HEK293 (cell line): ENCODE results near the gene RRP1B.

Experiments
- BCL11A ChIP-seq: fragments of 450-650 bp; formaldehyde crosslinking; IDR thresholded peaks from 2 replicates; pipeline ENCODE4 v1.5.1; 2016; ENCODE audit warnings: low read depth, missing biosample characterization, missing genetic modification characterization
- BCL11B ChIP-seq: fragments of 450-650 bp; formaldehyde crosslinking; IDR thresholded peaks from 2 replicates; pipeline ENCODE4 v1.5.1; 2016; ENCODE audit warnings: low read depth, missing biosample characterization, missing genetic modification characterization
- GLIS1 ChIP-seq: fragments of 450-650 bp; formaldehyde crosslinking; IDR thresholded peaks from 2 replicates; pipeline ENCODE4 v1.5.1; 2016; ENCODE audit warnings: missing biosample characterization, missing genetic modification characterization
- KLF10 ChIP-seq: fragments of 450-650 bp; IDR thresholded peaks from 2 replicates; pipeline ENCODE4 v1.5.1; 2018; ENCODE audit warnings: missing biosample characterization, mild to moderate bottlenecking, missing genetic modification characterization
- REST ChIP-seq: fragments of 450-650 bp; formaldehyde crosslinking; IDR thresholded peaks from 2 replicates; pipeline ENCODE4 v1.5.1; 2016; ENCODE audit warnings: missing biosample characterization, missing genetic modification characterization
- ZBTB10 ChIP-seq: fragments of 450-650 bp; formaldehyde crosslinking; IDR thresholded peaks from 2 replicates; pipeline ENCODE4 v1.5.1; 2016; ENCODE audit warnings: missing biosample characterization, missing genetic modification characterization
- ZNF138 ChIP-seq: fragments of 450-650 bp; formaldehyde crosslinking; IDR thresholded peaks from 2 replicates; pipeline ENCODE4 v1.5.1; 2016; ENCODE audit warnings: missing biosample characterization, missing genetic modification characterization, borderline replicate concordance
- ZNF174 ChIP-seq: fragments of 450-650 bp; formaldehyde crosslinking; IDR thresholded peaks from 2 replicates; pipeline ENCODE4 v1.5.0; 2017; ENCODE audit warnings: missing biosample characterization, mild to moderate bottlenecking, missing genetic modification characterization
- ZNF175 ChIP-seq: fragments of 450-650 bp; formaldehyde crosslinking; IDR thresholded peaks from 2 replicates; pipeline ENCODE4 v1.5.1; 2016; ENCODE audit warnings: missing biosample characterization, missing genetic modification characterization
- ZNF19 ChIP-seq: fragments of 450-650 bp; formaldehyde crosslinking; IDR thresholded peaks from 2 replicates; pipeline ENCODE4; 2016; ENCODE audit warnings: missing biosample characterization, missing genetic modification characterization, low read depth
- ZNF221 ChIP-seq: fragments of 450-650 bp; formaldehyde crosslinking; IDR thresholded peaks from 2 replicates; pipeline ENCODE4 v1.5.1; 2017; ENCODE audit warnings: missing biosample characterization, missing genetic modification characterization, borderline replicate concordance
- ZNF248 ChIP-seq: fragments of 450-650 bp; formaldehyde crosslinking; IDR thresholded peaks from 2 replicates; pipeline ENCODE4 v1.5.1; 2017; ENCODE audit warnings: missing biosample characterization, missing genetic modification characterization
- ZNF311 ChIP-seq: fragments of 450-650 bp; formaldehyde crosslinking; IDR thresholded peaks from 2 replicates; pipeline ENCODE4 v1.5.1; 2017; ENCODE audit warnings: missing biosample characterization, missing genetic modification characterization, borderline replicate concordance
- ZNF391 ChIP-seq: fragments of 450-650 bp; formaldehyde crosslinking; IDR thresholded peaks from 2 replicates; pipeline ENCODE4 v1.5.1; 2016; ENCODE audit warnings: low read depth, missing biosample characterization, missing genetic modification characterization, borderline replicate concordance
- ZNF416 ChIP-seq: fragments of 450-650 bp; formaldehyde crosslinking; IDR thresholded peaks from 2 replicates; pipeline ENCODE4 v1.5.1; 2016; ENCODE audit warnings: missing biosample characterization, missing genetic modification characterization
- ZNF488 ChIP-seq: fragments of 450-650 bp; formaldehyde crosslinking; IDR thresholded peaks from 2 replicates; pipeline ENCODE4 v1.5.1; 2016; ENCODE audit warnings: missing biosample characterization, missing genetic modification characterization
- ZNF558 ChIP-seq: fragments of 450-650 bp; formaldehyde crosslinking; IDR thresholded peaks from 2 replicates; pipeline ENCODE4 v1.5.1; 2016; ENCODE audit warnings: missing biosample characterization, missing genetic modification characterization
- ZNF571 ChIP-seq: fragments of 450-650 bp; formaldehyde crosslinking; IDR thresholded peaks from 2 replicates; pipeline ENCODE4 v1.5.0; 2017; ENCODE audit warnings: missing biosample characterization, missing genetic modification characterization
- ZNF585B ChIP-seq: fragments of 450-650 bp; formaldehyde crosslinking; IDR thresholded peaks from 2 replicates; pipeline ENCODE4 v1.5.1; 2016; ENCODE audit warnings: missing biosample characterization, missing genetic modification characterization
- ZNF677 ChIP-seq: fragments of 450-650 bp; IDR thresholded peaks from 2 replicates; pipeline ENCODE4 v1.5.0; 2018; ENCODE audit warnings: missing biosample characterization, mild to moderate bottlenecking, missing genetic modification characterization, moderate library complexity
- ZSCAN16 ChIP-seq: fragments of 450-650 bp; formaldehyde crosslinking; IDR thresholded peaks from 2 replicates; pipeline ENCODE4 v1.5.1; 2016; ENCODE audit warnings: missing biosample characterization, missing genetic modification characterization
- ZSCAN30 ChIP-seq: fragments of 450-650 bp; IDR thresholded peaks from 2 replicates; pipeline ENCODE4 v1.5.1; 2018; ENCODE audit warnings: missing biosample characterization, mild to moderate bottlenecking, missing genetic modification characterization, moderate library complexity
- TF ChIP-seq, protein P1 (sequence below): fragments of 450-650 bp; IDR thresholded peaks from 2 replicates; pipeline ENCODE4 v1.5.1; 2018; ENCODE audit warnings: missing biosample characterization, mild to moderate bottlenecking, missing genetic modification characterization
- TF ChIP-seq, protein P2 (sequence below): fragments of 450-650 bp; formaldehyde crosslinking; IDR thresholded peaks from 2 replicates; pipeline ENCODE4 v1.5.1; 2016; ENCODE audit warnings: missing biosample characterization, missing genetic modification characterization

Gene RRP1B

DNA sequence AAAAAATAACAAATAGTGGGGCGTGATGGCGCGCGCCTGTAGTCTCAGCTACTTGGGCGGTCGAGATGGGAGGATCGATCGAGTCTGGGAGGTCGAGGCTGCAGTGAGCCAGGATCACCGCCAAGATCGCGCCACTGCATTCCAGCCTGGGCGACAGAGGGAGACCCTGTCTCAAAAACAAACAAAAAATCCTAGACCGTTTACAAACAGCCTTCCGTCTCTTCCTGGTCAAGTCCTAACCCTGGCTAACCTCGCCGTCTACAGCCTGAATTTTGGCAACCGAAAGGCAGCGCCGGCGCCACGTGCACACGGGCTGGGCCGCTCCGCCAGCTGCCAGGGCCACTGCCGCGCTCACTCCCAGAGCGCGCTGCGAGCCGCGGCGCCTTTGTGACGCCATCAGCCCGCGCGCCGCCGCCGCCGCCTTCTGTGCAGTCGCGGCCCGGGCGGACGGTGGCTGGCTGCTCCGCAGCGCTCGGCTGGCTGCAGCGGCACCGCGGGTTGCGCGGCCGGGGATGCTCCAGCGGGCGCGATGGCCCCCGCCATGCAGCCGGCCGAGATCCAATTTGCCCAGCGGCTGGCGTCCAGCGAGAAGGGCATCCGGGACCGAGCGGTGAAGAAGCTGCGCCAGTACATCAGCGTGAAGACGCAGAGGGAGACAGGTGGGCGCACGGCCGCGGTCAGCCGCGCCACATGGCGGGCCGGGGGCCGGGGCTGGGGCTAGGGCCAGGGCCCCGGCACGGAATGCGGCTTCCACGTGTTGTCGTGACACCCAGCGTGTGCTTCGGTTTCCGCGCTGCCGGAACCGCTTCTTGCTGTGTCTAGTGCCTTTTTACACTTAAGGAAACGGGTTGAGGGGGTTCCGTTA lies at the start of gene RRP1B, which contains the start of gene HSF2BP (continued):
- no peak for TF ChIP-seq ZNF488 (tag by site-specific recombination)
- TF ChIP-seq, protein P1, sequence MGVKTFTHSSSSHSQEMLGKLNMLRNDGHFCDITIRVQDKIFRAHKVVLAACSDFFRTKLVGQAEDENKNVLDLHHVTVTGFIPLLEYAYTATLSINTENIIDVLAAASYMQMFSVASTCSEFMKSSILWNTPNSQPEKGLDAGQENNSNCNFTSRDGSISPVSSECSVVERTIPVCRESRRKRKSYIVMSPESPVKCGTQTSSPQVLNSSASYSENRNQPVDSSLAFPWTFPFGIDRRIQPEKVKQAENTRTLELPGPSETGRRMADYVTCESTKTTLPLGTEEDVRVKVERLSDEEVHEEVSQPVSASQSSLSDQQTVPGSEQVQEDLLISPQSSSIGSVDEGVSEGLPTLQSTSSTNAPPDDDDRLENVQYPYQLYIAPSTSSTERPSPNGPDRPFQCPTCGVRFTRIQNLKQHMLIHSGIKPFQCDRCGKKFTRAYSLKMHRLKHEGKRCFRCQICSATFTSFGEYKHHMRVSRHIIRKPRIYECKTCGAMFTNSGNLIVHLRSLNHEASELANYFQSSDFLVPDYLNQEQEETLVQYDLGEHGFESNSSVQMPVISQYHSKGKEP (tag by site-specific recombination): peak; percentile 76
- TF ChIP-seq ZSCAN30 (tag by site-specific recombination): no peak; the same call in 1 of the 2 replicates
- peak; percentile 51; the same call in 1 of the 2 replicates for TF ChIP-seq ZNF677 (tag by site-specific recombination)
- TF ChIP-seq ZNF175 (tag by site-specific recombination): no peak
- no peak for TF ChIP-seq REST (tag by site-specific recombination)
- TF ChIP-seq BCL11A (tag by site-specific recombination): no peak
- no peak for TF ChIP-seq ZNF585B (tag by site-specific recombination)
- no peak for TF ChIP-seq BCL11B (tag by site-specific recombination)
- TF ChIP-seq ZSCAN16 (tag by site-specific recombination): no peak
- TF ChIP-seq ZNF311: no peak
- no peak for TF ChIP-seq ZNF558 (tag by site-specific recombination)
- TF ChIP-seq ZNF248: no peak
- TF ChIP-seq, protein P2, sequence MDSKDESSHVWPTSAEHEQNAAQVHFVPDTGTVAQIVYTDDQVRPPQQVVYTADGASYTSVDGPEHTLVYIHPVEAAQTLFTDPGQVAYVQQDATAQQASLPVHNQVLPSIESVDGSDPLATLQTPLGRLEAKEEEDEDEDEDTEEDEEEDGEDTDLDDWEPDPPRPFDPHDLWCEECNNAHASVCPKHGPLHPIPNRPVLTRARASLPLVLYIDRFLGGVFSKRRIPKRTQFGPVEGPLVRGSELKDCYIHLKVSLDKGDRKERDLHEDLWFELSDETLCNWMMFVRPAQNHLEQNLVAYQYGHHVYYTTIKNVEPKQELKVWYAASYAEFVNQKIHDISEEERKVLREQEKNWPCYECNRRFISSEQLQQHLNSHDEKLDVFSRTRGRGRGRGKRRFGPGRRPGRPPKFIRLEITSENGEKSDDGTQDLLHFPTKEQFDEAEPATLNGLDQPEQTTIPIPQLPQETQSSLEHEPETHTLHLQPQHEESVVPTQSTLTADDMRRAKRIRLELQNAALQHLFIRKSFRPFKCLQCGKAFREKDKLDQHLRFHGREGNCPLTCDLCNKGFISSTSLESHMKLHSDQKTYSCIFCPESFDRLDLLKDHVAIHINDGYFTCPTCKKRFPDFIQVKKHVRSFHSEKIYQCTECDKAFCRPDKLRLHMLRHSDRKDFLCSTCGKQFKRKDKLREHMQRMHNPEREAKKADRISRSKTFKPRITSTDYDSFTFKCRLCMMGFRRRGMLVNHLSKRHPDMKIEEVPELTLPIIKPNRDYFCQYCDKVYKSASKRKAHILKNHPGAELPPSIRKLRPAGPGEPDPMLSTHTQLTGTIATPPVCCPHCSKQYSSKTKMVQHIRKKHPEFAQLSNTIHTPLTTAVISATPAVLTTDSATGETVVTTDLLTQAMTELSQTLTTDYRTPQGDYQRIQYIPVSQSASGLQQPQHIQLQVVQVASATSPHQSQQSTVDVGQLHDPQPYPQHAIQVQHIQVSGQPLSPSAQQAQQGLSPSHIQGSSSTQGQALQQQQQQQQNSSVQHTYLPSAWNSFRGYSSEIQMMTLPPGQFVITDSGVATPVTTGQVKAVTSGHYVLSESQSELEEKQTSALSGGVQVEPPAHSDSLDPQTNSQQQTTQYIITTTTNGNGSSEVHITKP (tag by site-specific recombination): peak; percentile 78
- no peak; the same call in 1 of the 2 replicates for TF ChIP-seq ZNF221 (tag by site-specific recombination)
- peak; percentile 70; the same call in 1 of the 2 replicates for TF ChIP-seq KLF10 (tag by site-specific recombination)
- no peak for TF ChIP-seq ZNF19 (tag by site-specific recombination)
- TF ChIP-seq ZNF138 (tag by site-specific recombination): no peak
- TF ChIP-seq ZNF174: no peak
- TF ChIP-seq ZNF391 (tag by site-specific recombination): peak; percentile 59
- no peak for TF ChIP-seq ZNF571 (tag by site-specific recombination)
- no peak for TF ChIP-seq ZNF416 (tag by site-specific recombination)
- peak; percentile 14 for TF ChIP-seq GLIS1 (tag by site-specific recombination)
- TF ChIP-seq ZBTB10 (tag by site-specific recombination): no peak
- TF ChIP-seq, all 188 proteins: peak for 57
